Thoracic aorta (tissue), 2 donors: ENCODE results near the gene ANKRD16. TPM values are rescaled to one million over a fixed set of nuclear protein-coding genes. Genes with fewer than 3 reads are reported as not detected.
A peak's percentile ranks its signal among the peaks of the same experiment; 100 is the strongest.

Source experiments
- ATAC-seq: fragments of 150-250 bp; one replicate; pipeline ENCODE4 v1.8.0; 2017; ENCODE audit warnings: low read depth; ENCODE audit not compliant: insufficient number of reproducible peaks, low FRiP score
- DNase-seq: peaks from one replicate; pipeline ENCODE4 v3.0.0-alpha.2; 2020; ENCODE audit warnings: low spot score
- H3K27ac ChIP-seq, 2 donors: fragments of 200-600 bp; sonication (generic); 1 replicate in 1 of 2; 2 replicates in 1 of 2; pipeline ENCODE4 v1.5.1; 2016; ENCODE audit warnings: mild to moderate bottlenecking in 2 of 2, moderate library complexity in 2 of 2
- H3K27me3 ChIP-seq: fragments of 200-600 bp; sonication (generic); replicated peaks from 2 replicates; pipeline ENCODE4 v1.6.0; 2016; ENCODE audit warnings: mild to moderate bottlenecking; ENCODE audit not compliant: insufficient read depth
- H3K36me3 ChIP-seq: fragments of 200-600 bp; sonication (generic); one replicate; pipeline ENCODE4 v1.5.1; 2016
- H3K4me1 ChIP-seq, 2 donors: fragments of 200-600 bp; sonication (generic); 1 replicate in 1 of 2; 2 replicates in 1 of 2; pipeline versions ENCODE4 v1.5.1 to v1.6.0; 2016; ENCODE audit warnings: low read depth in 2 of 2, mild to moderate bottlenecking in 1 of 2; ENCODE audit not compliant: control insufficient read depth in 1 of 2
- H3K4me3 ChIP-seq: fragments of 200-600 bp; sonication (generic); 2 replicates; pipeline ENCODE4 v1.5.1; 2016; ENCODE audit warnings: mild to moderate bottlenecking
- H3K9me3 ChIP-seq: fragments of 200-600 bp; sonication (generic); 2 replicates; pipeline ENCODE4 v1.5.1; 2016
- CTCF ChIP-seq: fragments of 200-600 bp; sonication (generic); IDR thresholded peaks from one replicate; pipeline ENCODE4 v1.5.1; 2019; ENCODE audit warnings: antibody characterized with exemption
- total RNA-seq, 2 donors: library from RNA; depleted of rRNA; stranded (reverse); fragments of >200 nt; gene quantifications; one replicate each; pipeline versions ENCODE4 v1.1.0 to v1.2.3, GENCODE V29; 2016

The ANKRD16 gene
- total RNA-seq, 2 donors from 2014 or later: 10.4 to 15.0 TPM

DNA sequence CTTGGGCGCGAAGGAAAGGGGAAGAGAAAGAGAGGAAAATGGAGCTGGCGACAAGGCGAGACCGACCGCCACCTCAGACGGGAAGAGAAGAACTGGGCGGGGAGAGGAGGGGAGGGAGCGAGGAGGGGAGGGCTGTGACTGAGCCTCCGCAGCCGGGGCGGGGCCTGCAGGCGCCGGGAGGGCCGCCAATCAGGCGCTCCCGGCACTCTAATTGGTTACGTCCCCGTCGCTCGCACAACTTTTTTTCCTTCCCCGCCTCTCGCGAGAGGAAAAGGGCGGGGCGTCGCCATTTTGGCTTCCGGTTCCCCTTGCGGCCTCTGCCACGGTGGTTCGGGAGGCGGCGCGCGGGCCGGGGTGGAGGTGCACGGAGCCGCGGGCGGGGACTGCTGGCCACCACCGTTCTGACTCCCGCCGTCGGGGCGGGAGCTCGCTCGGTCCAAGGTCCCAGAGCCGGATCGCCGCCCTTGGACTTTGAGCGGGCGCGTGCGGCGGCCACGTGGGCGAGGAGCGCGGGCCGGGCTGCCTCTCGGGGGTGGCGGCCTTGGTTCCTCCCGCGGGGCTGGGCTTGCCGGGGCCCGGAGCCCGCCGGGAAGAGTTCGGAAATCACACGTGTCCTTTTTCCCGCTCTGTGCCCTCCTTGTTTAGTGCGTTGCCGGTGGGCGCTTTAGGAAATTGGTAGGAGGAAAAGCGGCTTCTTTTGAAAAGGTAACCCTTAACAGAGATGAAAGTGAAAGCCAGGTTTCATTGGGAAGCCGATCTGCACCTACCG is 76.2 kb downstream of the ANKRD16 start, which contains the start of gene GDI2:
TSS of gene GDI2 (minus strand) at position 94 of the 769 bp plus-strand sequence. CDS start 176 bp downstream, outside the sequence.
- no peaks in the 10 kb centered on the region for H3K27me3 ChIP-seq
- TF ChIP-seq CTCF: no peak

DNA sequence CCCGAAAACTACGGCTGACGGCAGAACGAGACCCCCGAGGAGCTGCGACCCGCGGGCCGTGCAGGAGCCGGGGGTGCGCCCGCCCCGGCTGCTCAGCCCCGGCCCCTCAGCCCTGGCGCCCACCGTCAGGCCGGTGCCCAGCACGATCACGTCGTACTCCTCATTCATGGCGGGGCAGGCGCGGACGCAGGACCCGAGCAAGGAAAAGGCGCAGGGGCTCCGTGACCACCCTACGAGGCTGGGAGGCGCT is 76.7 kb downstream of the ANKRD16 start:
- DNase-seq (no peak), ATAC-seq (peak; percentile 27)
- TF ChIP-seq CTCF: no peak
- peak overlapping the region; percentile 99 for H3K27ac ChIP-seq
- no peaks in the 10 kb centered on the region for H3K9me3 ChIP-seq
- H3K4me3 ChIP-seq: peak overlapping the region; percentile 99
- peaks cover 33 to 55% of the 10 kb centered on the region in 2 donors for H3K4me1 ChIP-seq
- H3K27me3 ChIP-seq: no peaks in the 10 kb centered on the region
- H3K36me3 ChIP-seq: no peaks in the 10 kb centered on the region

More for the DNA sequence above, 76.2 kb downstream of the ANKRD16 start, which contains the start of gene GDI2:
- Histone ChIP-seq H3K27ac (peak within 1 kb of the TSS; percentile 99), H3K4me3 (peak within 1 kb of the TSS; percentile 99), H3K4me1 (peaks cover 33 to 53% of the 10 kb centered on the region in 2 donors), H3K36me3 (no peaks in the 10 kb centered on the region), H3K9me3 (no peaks in the 10 kb centered on the region)
- DNase-seq (peak; percentile 73), ATAC-seq (peak; percentile 96)

DNA sequence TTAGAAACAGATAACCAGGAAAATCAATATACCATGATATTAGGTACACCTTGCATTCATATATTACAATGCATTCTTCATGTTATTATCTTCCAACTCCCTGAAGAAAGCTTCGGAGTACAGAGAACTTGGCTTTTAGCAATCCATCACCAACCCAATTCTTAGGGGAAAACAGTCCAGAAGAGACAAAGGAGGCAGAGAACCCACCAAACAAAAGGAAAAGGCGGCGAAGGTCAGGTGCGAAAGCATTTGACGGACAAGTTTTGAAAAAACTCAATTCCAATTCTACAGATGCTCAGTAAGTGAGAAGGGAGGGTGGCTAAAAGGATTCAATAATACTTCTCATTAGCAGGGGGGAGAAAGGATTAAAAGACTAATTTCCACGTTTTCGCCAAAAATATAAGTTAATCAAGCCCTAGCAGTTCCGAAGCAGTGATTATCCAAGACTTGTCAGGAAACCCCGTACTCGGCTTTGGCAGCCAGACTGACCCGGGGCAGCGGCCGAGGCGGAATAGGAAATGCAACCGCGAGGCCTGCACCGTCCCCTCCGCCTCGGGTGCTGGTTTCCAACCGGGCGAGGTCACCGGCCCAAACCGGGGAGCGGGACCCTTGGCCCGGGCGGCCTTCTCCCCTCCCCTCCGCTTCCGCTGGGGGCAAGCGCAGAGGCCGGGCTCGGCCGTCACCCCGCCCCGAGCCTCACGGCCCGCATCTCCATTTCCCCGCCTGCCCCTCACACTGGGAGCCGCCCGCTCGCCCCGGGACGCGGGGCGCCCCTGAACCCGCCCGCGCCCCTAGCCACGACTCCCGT is 77.2 kb downstream of the ANKRD16 start:
- DNase-seq (no peak), ATAC-seq (peak; percentile 5)
- no peaks in the 10 kb centered on the region for H3K27me3 ChIP-seq
- H3K27ac ChIP-seq: peak overlapping the region; percentile 99
- TF ChIP-seq CTCF: peak; percentile 15
- no peaks in the 10 kb centered on the region for H3K9me3 ChIP-seq
- H3K4me1 ChIP-seq: peaks cover 39 to 59% of the 10 kb centered on the region in 2 donors
- no peaks in the 10 kb centered on the region for H3K36me3 ChIP-seq
- peak overlapping the region; percentile 99 for H3K4me3 ChIP-seq

Other genes with a start within 250 kb of the ANKRD16 start
- gene ASB13, start 223.3 kb downstream of the ANKRD16 start, total RNA-seq: 10 to 100 TPM; 15.8 to 16.0 TPM
- 100 to 1,000 TPM in 1 of 2 donors, 10 to 100 TPM in 1; 43.9 to 123 TPM for gene TASOR2, start 205.1 kb downstream of the ANKRD16 start, total RNA-seq
- 100 to 1,000 TPM; 141 to 209 TPM for gene GDI2, start 76.5 kb downstream of the ANKRD16 start, total RNA-seq
- 10 to 100 TPM; 93.7 to 94.1 TPM for gene FBH1, start 350 bp upstream of the ANKRD16 start, total RNA-seq
- 10 to 100 TPM; 34.4 to 44.1 TPM for gene IL15RA, start 87.7 kb upstream of the ANKRD16 start, total RNA-seq
- gene IL2RA, start 172.5 kb upstream of the ANKRD16 start, total RNA-seq: 10 to 100 TPM; 21.0 to 48.2 TPM
- 10 to 100 TPM; 48.5 to 65.0 TPM for gene RBM17, start 199.1 kb upstream of the ANKRD16 start, total RNA-seq